ENCODE results near the gene CERS6. TPM values are rescaled to one million over a fixed set of nuclear protein-coding genes. Genes with fewer than 3 reads are reported as not detected.

CERS6 gene
- total RNA-seq, 4 donors from 2014 or later = 25.9 to 57.2 (median 35.8) TPM

- ATAC-seq (ENCODE audit: low FRiP score) = no peak
- TF ChIP-seq CTCF (IDR thresholded peaks at IDR 0.05) = no peak
- DNase-seq (ENCODE audit: low spot score) = no peak
These were observed 12.3 kb upstream of the CERS6 start for GRCh38 chr2:168443818-168444217.

GRCh38 chr2:168445960-168446359 lies 10.1 kb upstream of the CERS6 start:
- TF ChIP-seq CTCF (IDR thresholded peaks at IDR 0.05) = no peak
- no peak for DNase-seq (ENCODE audit: low spot score)
- no peak for ATAC-seq (ENCODE audit: low FRiP score)

GRCh38 chr2:168448980-168449379 lies 7.1 kb upstream of the CERS6 start:
- no peak for DNase-seq (ENCODE audit: low spot score)
- TF ChIP-seq CTCF (IDR thresholded peaks at IDR 0.05) = no peak
- no peak for ATAC-seq (ENCODE audit: low FRiP score)

- DNase-seq (ENCODE audit: low spot score) (no peak), ATAC-seq (ENCODE audit: low FRiP score) (no peak)
- no peak for TF ChIP-seq CTCF (IDR thresholded peaks at IDR 0.05)
These were observed 6.7 kb upstream of the CERS6 start for GRCh38 chr2:168449419-168449818.

GRCh38 chr2:168450171-168450570 lies 5.9 kb upstream of the CERS6 start:
- ATAC-seq (ENCODE audit: low FRiP score) (no peak), DNase-seq (ENCODE audit: low spot score) (no peak)
- no peak for TF ChIP-seq CTCF (IDR thresholded peaks at IDR 0.05)

- no peak for ATAC-seq (ENCODE audit: low FRiP score)
- TF ChIP-seq CTCF (IDR thresholded peaks at IDR 0.05) = no peak
- no peak for DNase-seq (ENCODE audit: low spot score)
These were observed 5.3 kb upstream of the CERS6 start for GRCh38 chr2:168450732-168451131.

- no peak for ATAC-seq (ENCODE audit: low FRiP score)
- no peak for TF ChIP-seq CTCF (IDR thresholded peaks at IDR 0.05)
- no peak for DNase-seq (ENCODE audit: low spot score)
These were observed 3.3 kb upstream of the CERS6 start for GRCh38 chr2:168452781-168453180.
